Lower leg skin (tissue), 3 donors: ENCODE measurements around the gene LMBRD1.
"Not testable (repeated sequence)": the region's sequence is repeated elsewhere in the genome, so short reads cannot be mapped to it uniquely, and the experiment has no call there.

ENCODE experiments used
- CTCF ChIP-seq, 3 donors: fragments of 450-650 bp; IDR thresholded peaks; one replicate each; pipeline ENCODE4 v1.5.1; 2016; ENCODE audit warnings: antibody characterized with exemption in 3 of 3, mild to moderate bottlenecking in 3 of 3, moderate library complexity in 2 of 3
- POLR2A ChIP-seq, 2 donors: fragments of 450-650 bp; IDR thresholded peaks; one replicate each; pipeline ENCODE4 v1.6.1; 2016 to 2017; ENCODE audit warnings: antibody characterized with exemption in 2 of 2, mild to moderate bottlenecking in 1 of 2, moderate library complexity in 1 of 2

GRCh38 chr6:69824355-69824754, 27.5 kb upstream of the LMBRD1 start:
- TF ChIP-seq POLR2A, CTCF (IDR thresholded peaks at IDR 0.05): not testable (repeated sequence)
